Astrocyte of the spinal cord (primary cell): Measurements from ENCODE around the gene NUP188.

Experiments used
- DNase-seq: peaks from one replicate; pipeline ENCODE4 v3.0.0; 2011; ENCODE audit warnings: low read depth, low spot score
- H3K4me3 ChIP-seq: 2 replicates; pipeline ENCODE4 v1.5.1; 2011; ENCODE audit warnings: low read depth, mild to moderate bottlenecking, low read length, moderate library complexity
- in situ Hi-C: cut with HindIII; loops from 2 replicates; pipeline ENCODE4 v1.10.0; 2017; ENCODE audit warnings: low sequenced_read_pairs
- TF ChIP-seq, protein P1 (sequence below): IDR thresholded peaks from 2 replicates; pipeline ENCODE4 v1.5.1; 2012; ENCODE audit warnings: low read depth, mild to moderate bottlenecking, low read length, inconsistent platforms

Gene NUP188

DNA sequence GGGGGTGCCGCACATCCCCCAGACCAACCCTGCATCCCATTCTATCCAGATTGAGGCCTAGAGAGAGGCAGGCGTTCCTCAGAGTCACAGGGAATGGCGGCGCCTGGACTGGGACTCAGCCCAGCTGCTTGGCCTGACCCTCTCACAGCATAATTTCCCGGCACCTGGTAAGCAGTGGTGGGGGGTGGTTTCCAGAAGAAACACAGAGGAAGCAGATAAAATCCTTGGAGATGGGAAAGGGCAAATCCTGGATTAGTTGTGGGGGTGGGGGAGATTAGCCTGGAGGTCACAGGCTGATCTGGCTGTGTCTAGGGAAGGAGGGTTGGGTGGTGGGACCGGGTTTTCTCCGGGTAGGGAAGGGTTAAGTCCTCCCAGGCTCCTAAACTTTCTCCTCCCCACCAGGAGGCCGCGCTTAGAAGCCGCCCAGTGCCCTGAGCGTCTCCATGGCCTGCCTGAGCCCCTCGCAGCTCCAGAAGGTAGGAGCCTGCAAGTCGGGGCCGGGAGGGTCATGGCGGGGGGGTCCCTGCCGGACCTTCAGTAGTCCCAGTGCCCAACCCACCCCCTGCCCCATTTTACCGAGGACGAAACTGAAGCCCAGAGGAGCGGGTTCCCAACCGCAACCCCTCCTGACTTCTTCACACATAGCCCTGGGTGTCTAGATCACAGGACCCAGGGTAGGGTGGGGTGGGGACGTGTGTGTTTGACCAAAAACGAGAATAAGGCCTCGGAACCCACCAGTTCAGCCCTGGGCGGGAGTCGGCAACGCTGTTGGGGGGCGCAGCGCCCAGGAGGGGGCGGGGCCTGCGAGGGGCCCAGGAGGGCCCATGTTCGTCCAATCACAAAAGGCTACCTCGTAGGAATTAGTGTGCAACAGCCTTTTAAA is 25.4 kb upstream of the NUP188 start:
- H3K4me3 ChIP-seq = peak overlapping the region; percentile 38
- TF ChIP-seq, protein P1, sequence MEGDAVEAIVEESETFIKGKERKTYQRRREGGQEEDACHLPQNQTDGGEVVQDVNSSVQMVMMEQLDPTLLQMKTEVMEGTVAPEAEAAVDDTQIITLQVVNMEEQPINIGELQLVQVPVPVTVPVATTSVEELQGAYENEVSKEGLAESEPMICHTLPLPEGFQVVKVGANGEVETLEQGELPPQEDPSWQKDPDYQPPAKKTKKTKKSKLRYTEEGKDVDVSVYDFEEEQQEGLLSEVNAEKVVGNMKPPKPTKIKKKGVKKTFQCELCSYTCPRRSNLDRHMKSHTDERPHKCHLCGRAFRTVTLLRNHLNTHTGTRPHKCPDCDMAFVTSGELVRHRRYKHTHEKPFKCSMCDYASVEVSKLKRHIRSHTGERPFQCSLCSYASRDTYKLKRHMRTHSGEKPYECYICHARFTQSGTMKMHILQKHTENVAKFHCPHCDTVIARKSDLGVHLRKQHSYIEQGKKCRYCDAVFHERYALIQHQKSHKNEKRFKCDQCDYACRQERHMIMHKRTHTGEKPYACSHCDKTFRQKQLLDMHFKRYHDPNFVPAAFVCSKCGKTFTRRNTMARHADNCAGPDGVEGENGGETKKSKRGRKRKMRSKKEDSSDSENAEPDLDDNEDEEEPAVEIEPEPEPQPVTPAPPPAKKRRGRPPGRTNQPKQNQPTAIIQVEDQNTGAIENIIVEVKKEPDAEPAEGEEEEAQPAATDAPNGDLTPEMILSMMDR = peak; percentile 5
- in situ Hi-C loops = no loop called here
- peak; percentile 34 for DNase-seq

DNA sequence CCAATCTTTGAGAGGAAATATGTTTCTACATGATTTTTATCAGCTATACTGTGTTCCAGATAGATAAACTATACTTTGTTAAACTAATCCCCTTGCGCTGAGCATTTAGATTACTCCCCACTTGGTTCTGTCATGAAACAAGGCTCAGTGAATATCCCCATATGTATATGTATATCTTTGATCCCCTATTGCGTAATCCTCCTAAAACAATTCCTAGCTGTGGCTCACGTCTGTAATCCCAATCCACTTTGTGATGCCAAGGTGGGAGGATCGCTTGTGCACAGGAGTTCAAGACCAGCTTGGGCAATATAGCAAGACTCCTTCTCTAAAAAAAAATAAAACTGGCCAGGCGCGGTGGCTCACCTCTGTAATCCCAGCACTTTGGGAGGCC is 24.0 kb upstream of the NUP188 start:
- in situ Hi-C loops = no loop called here
- no peak overlapping the region for H3K4me3 ChIP-seq
- DNase-seq = no peak
- TF ChIP-seq, protein P1 = no peak

GRCh38 chr9:128927731-128928411 is 19.6 kb upstream of the NUP188 start:
- no peak overlapping the region for H3K4me3 ChIP-seq
- TF ChIP-seq, protein P1 = peak; percentile 84
- peak; percentile 45 for DNase-seq
- in situ Hi-C loops = no loop called here

GRCh38 chr9:128928624-128929023 is 18.9 kb upstream of the NUP188 start:
- TF ChIP-seq, protein P1 = no peak
- no peak overlapping the region for H3K4me3 ChIP-seq

DNA sequence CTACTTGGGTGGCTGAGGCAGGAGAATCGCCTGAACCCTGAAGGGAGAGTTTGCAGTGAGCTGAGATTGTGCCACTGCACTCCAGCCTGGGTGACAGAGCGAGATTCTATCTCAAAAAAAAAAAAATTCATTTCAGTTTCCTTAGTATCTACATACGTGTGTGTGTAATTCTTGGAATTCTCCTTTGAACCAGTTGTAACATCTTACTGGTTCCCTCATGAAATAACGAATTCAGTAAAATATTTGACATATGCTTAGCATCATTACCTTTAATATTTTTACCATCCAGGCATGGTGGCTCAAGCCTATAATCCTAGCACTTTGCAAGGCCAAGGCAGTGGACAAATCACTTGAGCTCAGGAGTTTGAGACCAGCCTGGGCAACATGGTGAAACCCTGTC is 17.9 kb upstream of the NUP188 start:
- DNase-seq = no peak
- TF ChIP-seq, protein P1 = no peak
- in situ Hi-C loops = no loop called here
- no peak overlapping the region for H3K4me3 ChIP-seq

More at GRCh38 chr9:128928624-128929023, 18.9 kb upstream of the NUP188 start:
- in situ Hi-C loops = no loop called here
- DNase-seq = no peak

DNA sequence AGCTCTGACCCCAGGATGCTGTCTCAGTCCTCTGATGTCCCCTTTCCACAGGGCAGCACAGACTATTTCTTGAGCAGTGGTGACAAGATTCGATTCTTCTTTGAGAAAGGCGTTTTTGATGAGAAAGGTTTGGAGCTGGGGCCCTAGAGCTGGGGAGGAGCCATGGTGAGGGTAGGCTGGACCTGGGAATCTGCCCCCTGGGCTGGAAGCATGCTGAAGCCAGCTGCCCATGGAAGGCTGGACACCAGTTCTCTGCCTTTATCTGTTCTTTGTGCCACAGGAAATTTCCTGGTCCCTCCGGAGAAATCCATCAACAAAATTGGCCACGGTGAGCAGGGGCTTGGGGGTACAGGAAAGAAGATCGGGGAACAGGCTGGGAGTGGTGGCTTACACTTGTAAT is 13.8 kb upstream of the NUP188 start:
- no peak overlapping the region for H3K4me3 ChIP-seq
- TF ChIP-seq, protein P1 = no peak
- in situ Hi-C loops = no loop called here
- DNase-seq = no peak
